A549 (cell line): ENCODE results near the gene DOP1B. TPM values are rescaled to one million over a fixed set of nuclear protein-coding genes. Genes with fewer than 3 reads are reported as not detected.

Experiments
- ATAC-seq, 2 experiments: fragments of 200-7000 bp in 1 of 2; fragments of >200 bp in 1 of 2; cut with Nextera tagmentation in 1 of 2; cut with Tn5 transposase in 1 of 2; 3 replicates each; pipeline versions ENCODE4 v1.8.0 to v1.9.1; 2018 to 2020; ENCODE audit warnings: mild to moderate bottlenecking in 1 of 2, moderate library complexity in 1 of 2
- CTCF ChIA-PET: fragments of 300-600 bp; sonication (Branson Sonifier 250); formaldehyde crosslinking; extraction: SDS; loops from one replicate; lab custom pipeline; 2021; ENCODE audit warnings: antibody characterized with exemption, inconsistent platforms; lab: Yijun Ruan, JAX
- POLR2A ChIA-PET: fragments of 350-600 bp; formaldehyde crosslinking; extraction: SDS; loops from one replicate; lab custom pipeline; 2021; ENCODE audit warnings: antibody characterized with exemption, inconsistent platforms; lab: Yijun Ruan, JAX
- DNase-seq, 2 experiments: peaks; one replicate each; pipeline versions ENCODE4 v3.0.0 to v3.0.0-alpha.2; 2011 to 2016; ENCODE audit warnings: low read depth in 1 of 2, low spot score in 1 of 2
- FAIRE-seq: peaks from 2 replicates; lab custom pipeline; 2011; peaks lifted over from hg19 to GRCh38; lab: Jason Lieb, UNC
- H3K27ac ChIP-seq, 2 experiments: fragments of >200 bp; sonication (Bioruptor Twin); formaldehyde crosslinking; 3 replicates each; pipeline ENCODE4 v1.5.1; 2016 to 2017
- H3K4me1 ChIP-seq: fragments of >200 bp; sonication (Bioruptor Twin); formaldehyde crosslinking; 3 replicates; pipeline ENCODE4 v1.6.1; 2016
- H3K4me2 ChIP-seq: fragments of >200 bp; sonication (Bioruptor Twin); formaldehyde crosslinking; 3 replicates; pipeline ENCODE4 v1.6.1; 2016
- H3K4me3 ChIP-seq: fragments of >200 bp; sonication (Bioruptor Twin); formaldehyde crosslinking; 3 replicates; pipeline ENCODE4 v1.5.1; 2016
- H3K9me3 ChIP-seq: fragments of >200 bp; sonication (Bioruptor Twin); formaldehyde crosslinking; 3 replicates; pipeline ENCODE4 v1.6.1; 2016
- CEBPB ChIP-seq, 2 experiments: fragments of >200 bp in 1 of 2; sonication (Bioruptor Twin) in 1 of 2; formaldehyde crosslinking in 1 of 2; IDR thresholded peaks; 2 replicates each; pipeline ENCODE4 v1.6.1; 2012 to 2016
- EP300 ChIP-seq, 2 experiments: fragments of >200 bp; sonication (Bioruptor Twin); formaldehyde crosslinking; IDR thresholded peaks; 2 replicates in 1 of 2; 3 replicates in 1 of 2; pipeline ENCODE4 v1.6.1; 2016 to 2017
- FOSB ChIP-seq: fragments of 250-450 bp; sonication (Bioruptor Pico); IDR thresholded peaks from 2 replicates; pipeline ENCODE4 v1.5.0; 2020; ENCODE audit warnings: mild to moderate bottlenecking, moderate library complexity
- FOSL2 ChIP-seq, 2 experiments: fragments of 450-650 bp in 1 of 2; fragments of >200 bp in 1 of 2; sonication (Bioruptor Twin) in 1 of 2; formaldehyde crosslinking; IDR thresholded peaks; 2 replicates each; pipeline versions ENCODE4 v1.5.0 to v1.6.1; 2016 to 2020; ENCODE audit warnings: mild to moderate bottlenecking in 1 of 2, moderate library complexity in 1 of 2
- HDAC2 ChIP-seq: fragments of 200-600 bp; sonication (generic); IDR thresholded peaks from 2 replicates; pipeline ENCODE4 v1.6.1; 2016
- HEYL ChIP-seq: fragments of 250-450 bp; sonication (Bioruptor Pico); IDR thresholded peaks from 2 replicates; pipeline ENCODE4 v1.8.0; 2021; ENCODE audit warnings: mild to moderate bottlenecking, moderate library complexity
- HOXB5 ChIP-seq: fragments of 250-450 bp; sonication (Bioruptor Pico); IDR thresholded peaks from 2 replicates; pipeline ENCODE4 v1.5.0; 2020; ENCODE audit warnings: mild to moderate bottlenecking, moderate library complexity
- KDM1A ChIP-seq: fragments of 200-600 bp; sonication (generic); IDR thresholded peaks from 2 replicates; pipeline ENCODE4 v1.6.1; 2016; ENCODE audit warnings: low read depth, mild to moderate bottlenecking
- KDM5A ChIP-seq: fragments of 200-600 bp; sonication (generic); IDR thresholded peaks from 2 replicates; pipeline ENCODE4 v1.6.1; 2016; ENCODE audit warnings: antibody characterized with exemption, mild to moderate bottlenecking
- MAZ ChIP-seq: fragments of 150-350 bp; IDR thresholded peaks from 2 replicates; pipeline ENCODE4 v1.6.1; 2014; ENCODE audit warnings: antibody characterized with exemption, low read depth, low read length, borderline replicate concordance
- PHF8 ChIP-seq: fragments of 200-600 bp; sonication (generic); IDR thresholded peaks from 2 replicates; pipeline ENCODE4 v1.6.1; 2016; ENCODE audit warnings: low read depth, mild to moderate bottlenecking, antibody characterized with exemption, moderate library complexity, borderline replicate concordance
- RAD21 ChIP-seq, 2 experiments: fragments of >200 bp in 1 of 2; sonication (Bioruptor Twin) in 1 of 2; formaldehyde crosslinking in 1 of 2; IDR thresholded peaks in 1 of 2; conservative IDR thresholded peaks in 1 of 2; 2 replicates in 1 of 2; 3 replicates in 1 of 2; pipeline ENCODE4 v1.6.1; 2012 to 2018; ENCODE audit warnings: inconsistent platforms in 1 of 2
- RCOR1 ChIP-seq: fragments of 150-350 bp; IDR thresholded peaks from 2 replicates; pipeline ENCODE4 v1.6.1; 2014; ENCODE audit warnings: antibody characterized with exemption, low read length, low read depth
- RNF2 ChIP-seq: fragments of 200-600 bp; sonication (generic); IDR thresholded peaks from 2 replicates; pipeline ENCODE4 v1.6.1; 2016; ENCODE audit warnings: low read depth, mild to moderate bottlenecking, antibody characterized with exemption, moderate library complexity, borderline replicate concordance
- SMC3 ChIP-seq: fragments of >200 bp; sonication (Bioruptor Twin); formaldehyde crosslinking; IDR thresholded peaks from 3 replicates; pipeline ENCODE4 v1.6.1; 2018; ENCODE audit warnings: inconsistent platforms
- ZFP36 ChIP-seq: fragments of 450-650 bp; IDR thresholded peaks from 2 replicates; pipeline ENCODE4 v1.6.1; 2014; ENCODE audit warnings: borderline replicate concordance; ENCODE audit not compliant: partially characterized antibody
- ZSCAN20 ChIP-seq: fragments of 250-450 bp; sonication (Bioruptor Pico); IDR thresholded peaks from 2 replicates; pipeline ENCODE4 v1.8.0; 2022; ENCODE audit warnings: mild to moderate bottlenecking, moderate library complexity
- WGBS: methylation state at CpG from one replicate; pipeline ENCODE4 v1.1.6; 2017; ENCODE audit errors: missing lambda C conversion rate; 5-methylcytosine and 5-hydroxymethylcytosine counted together
- polyA plus RNA-seq, 4 experiments: library from polyadenylated mRNA; depleted of rRNA in 3 of 4; stranded (reverse); fragments of >200 nt; fragmentation: RNase III in 1 of 4; extraction: RNeasy Plus Mini Kit Qiagen cat#74134 plus additional on column Dnase treatment in 1 of 4; gene quantifications; 2 replicates in 3 of 4; 3 replicates in 1 of 4; pipeline ENCODE4 v1.2.3, GENCODE V29; 2011 to 2017
- TF ChIP-seq, protein P1 (sequence below): fragments of >200 bp; sonication (Bioruptor Twin); formaldehyde crosslinking; IDR thresholded peaks from 2 replicates; pipeline ENCODE4 v1.6.1; 2016
- TF ChIP-seq, protein P2 (sequence below): fragments of 250-450 bp; sonication (Bioruptor Pico); IDR thresholded peaks from 2 replicates; pipeline ENCODE4 v1.5.0; 2020; ENCODE audit warnings: low read depth, mild to moderate bottlenecking, moderate library complexity

The DOP1B gene
- polyA plus RNA-seq, 2 of the 4 experiments (the other 2 are of a cell fraction): 2.8 to 3.5 TPM

DNA sequence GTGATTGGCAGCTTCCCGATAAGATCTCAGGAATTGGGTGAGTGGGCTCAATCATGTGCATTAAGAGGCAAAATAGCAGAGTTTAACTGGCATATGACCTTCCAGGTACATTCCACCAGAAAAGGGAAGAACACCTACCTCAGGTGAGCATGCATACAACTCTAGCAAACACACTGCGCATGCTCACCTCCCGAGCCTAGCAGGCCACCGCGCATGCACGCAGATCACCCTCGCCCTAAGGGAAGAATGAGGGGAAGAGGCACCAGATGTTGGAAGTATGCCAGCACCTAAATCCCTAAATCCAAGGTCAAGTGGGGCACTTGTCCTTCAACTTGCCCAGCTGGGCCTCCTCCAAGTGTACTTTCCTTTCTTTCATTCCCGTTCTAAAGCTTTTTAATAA, 45.4 kb upstream of the DOP1B start:
- Histone ChIP-seq H3K4me1 (no peaks in the 10 kb centered on the region), H3K4me2 (no peak overlapping the region), H3K27ac (no peak overlapping the region), H3K9me3 (no peaks in the 10 kb centered on the region), H3K4me3 (no peak overlapping the region)
- WGBS: 92% methylated on average over 8 of the region's 8 CpGs
- DNase-seq (no peak), FAIRE-seq (no peak), ATAC-seq (no peak)
- CTCF ChIA-PET: interaction anchor here (1.0 to 7.8 kb wide), 4 partner anchors 14 to 91 kb away, joined by 3 to 49 read pairs (median 9); no protein-coding TSS in a partner anchor
- POLR2A ChIA-PET: no interaction called here
- TF ChIP-seq EP300 (IDR thresholded peaks at IDR 0.05) (no peak), RNF2 (no peak), MAZ (no peak), PHF8 (no peak), SMC3 (no peak), KDM1A (no peak), ZSCAN20 (CRISPR knock-in tag) (no peak)
- TF ChIP-seq, protein P1, sequence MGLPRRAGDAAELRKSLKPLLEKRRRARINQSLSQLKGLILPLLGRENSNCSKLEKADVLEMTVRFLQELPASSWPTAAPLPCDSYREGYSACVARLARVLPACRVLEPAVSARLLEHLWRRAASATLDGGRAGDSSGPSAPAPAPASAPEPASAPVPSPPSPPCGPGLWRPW: no peak

DNA sequence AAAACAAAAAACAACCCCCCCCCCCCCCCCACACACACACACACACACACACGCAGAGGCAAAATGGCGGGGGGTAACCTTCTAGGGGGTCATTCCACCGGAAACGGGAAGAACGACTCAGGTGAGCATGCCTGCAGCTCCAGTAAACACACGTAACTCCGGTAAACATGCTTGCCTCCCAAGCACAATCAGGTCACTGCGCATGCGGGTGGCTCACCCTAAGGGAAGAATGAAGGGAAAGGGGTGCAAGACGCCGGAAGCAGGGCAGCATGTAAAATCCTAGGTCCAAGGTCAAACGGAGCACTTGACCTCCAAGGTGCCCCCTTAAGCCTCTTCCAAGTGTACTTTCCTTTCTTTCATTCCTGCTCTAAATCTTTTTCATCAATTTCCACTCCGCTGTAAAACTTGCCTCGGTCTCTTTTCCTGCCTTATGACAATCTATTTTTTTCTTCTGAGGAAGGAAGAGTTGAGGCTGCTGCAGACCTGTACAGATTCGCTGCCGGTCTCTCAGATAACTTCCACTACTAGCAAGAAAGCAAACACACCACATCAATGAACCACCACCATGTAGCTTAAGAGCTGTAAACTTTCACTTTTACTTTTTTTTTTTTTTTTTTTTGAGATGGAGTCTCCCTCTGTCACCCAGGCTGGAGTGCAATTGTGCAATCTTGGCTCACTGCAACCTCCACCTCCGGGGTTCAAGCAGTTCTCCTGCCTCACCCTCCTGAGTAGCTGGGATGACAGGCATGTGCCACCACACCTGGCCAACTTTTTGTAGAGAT, 42.8 kb upstream of the DOP1B start:
- DNase-seq: peak in 1 of 2 experiments; percentile 61
- CTCF ChIA-PET: interaction anchor here (0.6 to 7.8 kb wide), 17 partner anchors 11 to 1232 kb away, joined by 3 to 49 read pairs (median 5); partner anchors contain the start of gene SETD4
- Histone ChIP-seq H3K4me3 (peak overlapping the region; percentile 51), H3K27ac (peak overlapping the region; percentile 31 to 85; a peak in 5 of 6 replicates), H3K9me3 (no peaks in the 10 kb centered on the region), H3K4me2 (peak overlapping the region; percentile 91), H3K4me1 (no peaks in the 10 kb centered on the region)
- FAIRE-seq: no peak
- ATAC-seq: peak; percentile 58 to 63; a peak in 5 of 6 replicates
- POLR2A ChIA-PET: interaction anchor here (0.9 to 1.3 kb wide), 4 partner anchors 8 to 54 kb away, joined by 3 to 14 read pairs (median 6); partner anchors contain the start of genes CBR1 and SETD4
- TF ChIP-seq CEBPB (IDR thresholded peaks at IDR 0.05): peak in 1 of 2 experiments; percentile 33; a peak in 1 of 4 replicates
- no peak for TF ChIP-seq KDM1A
- 14% methylated on average over 15 of the region's 17 CpGs for WGBS

GRCh38 chr21:36115138-36115730, 41.4 kb upstream of the DOP1B start:
- no peak for FAIRE-seq
- Histone ChIP-seq H3K9me3 (no peaks in the 10 kb centered on the region), H3K4me1 (no peaks in the 10 kb centered on the region), H3K27ac (no peak overlapping the region), H3K4me2 (no peak overlapping the region), H3K4me3 (no peak overlapping the region)
- no peak for DNase-seq
- no peak for TF ChIP-seq RCOR1
- no peak for TF ChIP-seq HDAC2
- no peak for TF ChIP-seq ZFP36
- TF ChIP-seq, protein P2, sequence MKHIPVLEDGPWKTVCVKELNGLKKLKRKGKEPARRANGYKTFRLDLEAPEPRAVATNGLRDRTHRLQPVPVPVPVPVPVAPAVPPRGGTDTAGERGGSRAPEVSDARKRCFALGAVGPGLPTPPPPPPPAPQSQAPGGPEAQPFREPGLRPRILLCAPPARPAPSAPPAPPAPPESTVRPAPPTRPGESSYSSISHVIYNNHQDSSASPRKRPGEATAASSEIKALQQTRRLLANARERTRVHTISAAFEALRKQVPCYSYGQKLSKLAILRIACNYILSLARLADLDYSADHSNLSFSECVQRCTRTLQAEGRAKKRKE: no peak
- no peak for TF ChIP-seq RAD21 (conservative IDR thresholded peaks at IDR 0.05 in 1 of 2, IDR thresholded peaks at IDR 0.05 in 1 of 2)
- TF ChIP-seq HOXB5: no peak
- TF ChIP-seq FOSL2 (IDR thresholded peaks at IDR 0.05): no peak
- TF ChIP-seq FOSL2 (CRISPR knock-in tag; IDR thresholded peaks at IDR 0.05): no peak
- TF ChIP-seq FOSB (CRISPR knock-in tag): no peak
- TF ChIP-seq HEYL: no peak
- no peak for TF ChIP-seq RNF2
- TF ChIP-seq MAZ: no peak
- no peak for TF ChIP-seq KDM5A
- WGBS: 84% methylated on average over 6 of the region's 6 CpGs
- ATAC-seq: no peak
- ChIA-PET POLR2A (interaction anchor here (1.3 kb wide), 1 partner anchor 55 kb away, joined by 4 read pairs; the partner anchor contains the start of gene SETD4), CTCF (interaction anchor here (0.6 to 7.8 kb wide), 2 partner anchors 10 to 1309 kb away, joined by 3 to 49 read pairs; no protein-coding TSS in a partner anchor)
